ENCODE data around the gene CGNL1.

CGNL1 gene

GRCh38 chr15:57468486-57468885 is 92.2 kb downstream of the CGNL1 start:
- Histone ChIP-seq H3K79me1 (ENCODE audit: low read depth, low read length) (no peaks in the 10 kb centered on the region), H3K4me1 (ENCODE audit: control insufficient read depth in 2 of 2, insufficient read depth in 1 of 2, low read depth in 1 of 2, low read length in 2 of 2) (peaks cover 0 to 5% of the 10 kb centered on the region in 2 donors), H4K8ac (ENCODE audit: low read depth, low read length) (no peak overlapping the region), H2BK12ac (ENCODE audit: low read length) (no peak overlapping the region), H2BK5ac (ENCODE audit: low read length) (no peak overlapping the region), H3K27ac (replicated peaks; ENCODE audit: low read length) (no peak overlapping the region), H3K27me3 (ENCODE audit: control insufficient read depth in 3 of 3, insufficient read depth in 3 of 3, low read depth in 1 of 3, low read length in 3 of 3) (no peaks in the 10 kb centered on the region), H3K9ac (ENCODE audit: low read depth, low read length, poor library complexity) (no peak overlapping the region), H3K18ac (ENCODE audit: low read length) (no peak overlapping the region), H3K4me2 (ENCODE audit: insufficient read depth, low read length, poor library complexity, severe bottlenecking) (no peak overlapping the region), H3K9me3 (replicated peaks in 1 of 2; ENCODE audit: control insufficient read depth in 2 of 2, insufficient read depth in 1 of 2, low read depth in 1 of 2, low read length in 2 of 2) (peaks cover 0 to 2% of the 10 kb centered on the region in 2 donors), H3K4ac (ENCODE audit: low read length) (no peak overlapping the region), H2BK120ac (ENCODE audit: low read depth, low read length) (no peak overlapping the region), H3K14ac (ENCODE audit: low read length) (no peak overlapping the region), H2AFZ (ENCODE audit: low read length) (no peak overlapping the region), H2BK15ac (ENCODE audit: low read length) (no peak overlapping the region), H3K23ac (ENCODE audit: low read depth, low read length, poor library complexity) (no peak overlapping the region), H3K36me3 (replicated peaks in 1 of 2; ENCODE audit: control insufficient read depth in 2 of 2, insufficient read depth in 2 of 2, low read length in 2 of 2) (no peaks in the 10 kb centered on the region), H3K4me3 (ENCODE audit: low read length in 2 of 2) (no peak overlapping the region), H2AK5ac (ENCODE audit: low read depth, low read length) (no peak overlapping the region), H4K91ac (ENCODE audit: low read depth, low read length, poor library complexity) (no peak overlapping the region)
- no peak for DNase-seq (ENCODE audit: low spot score)
- no CpG with 5 or more reads among the region's 4 CpGs for WGBS, 2 donors (ENCODE audit: extremely low coverage in 2 of 2, insufficient read length in 2 of 2, insufficient replicate concordance in 1 of 2)

GRCh38 chr15:57470543-57470942 is 94.2 kb downstream of the CGNL1 start:
- no peak overlapping the region for H3K18ac ChIP-seq (ENCODE audit: low read length)
- no peak overlapping the region for H3K4me3 ChIP-seq (ENCODE audit: low read length in 2 of 2)
- H3K9me3 ChIP-seq (replicated peaks in 1 of 2; ENCODE audit: control insufficient read depth in 2 of 2, insufficient read depth in 1 of 2, low read depth in 1 of 2, low read length in 2 of 2): peaks cover 0 to 2% of the 10 kb centered on the region in 2 donors
- no peak overlapping the region for H3K23ac ChIP-seq (ENCODE audit: low read depth, low read length, poor library complexity)
- H2AK5ac ChIP-seq (ENCODE audit: low read depth, low read length): no peak overlapping the region
- no peak overlapping the region for H2BK15ac ChIP-seq (ENCODE audit: low read length)
- no peak overlapping the region for H2AFZ ChIP-seq (ENCODE audit: low read length)
- H3K79me1 ChIP-seq (ENCODE audit: low read depth, low read length): no peaks in the 10 kb centered on the region
- H4K91ac ChIP-seq (ENCODE audit: low read depth, low read length, poor library complexity): no peak overlapping the region
- no peak overlapping the region for H2BK5ac ChIP-seq (ENCODE audit: low read length)
- H3K4me2 ChIP-seq (ENCODE audit: insufficient read depth, low read length, poor library complexity, severe bottlenecking): no peak overlapping the region
- no peak overlapping the region for H4K8ac ChIP-seq (ENCODE audit: low read depth, low read length)
- no peak overlapping the region for H2BK12ac ChIP-seq (ENCODE audit: low read length)
- WGBS, 2 donors (ENCODE audit: extremely low coverage in 2 of 2, insufficient read length in 2 of 2, insufficient replicate concordance in 1 of 2): no CpG with 5 or more reads among the region's 3 CpGs
- H3K36me3 ChIP-seq (replicated peaks in 1 of 2; ENCODE audit: control insufficient read depth in 2 of 2, insufficient read depth in 2 of 2, low read length in 2 of 2): no peaks in the 10 kb centered on the region
- no peak for DNase-seq (ENCODE audit: low spot score)
- H3K27ac ChIP-seq (replicated peaks; ENCODE audit: low read length): no peak overlapping the region
- no peak overlapping the region for H3K14ac ChIP-seq (ENCODE audit: low read length)
- H3K9ac ChIP-seq (ENCODE audit: low read depth, low read length, poor library complexity): no peak overlapping the region
- no peak overlapping the region for H3K4ac ChIP-seq (ENCODE audit: low read length)
- peaks cover 0 to 6% of the 10 kb centered on the region in 2 donors for H3K4me1 ChIP-seq (ENCODE audit: control insufficient read depth in 2 of 2, insufficient read depth in 1 of 2, low read depth in 1 of 2, low read length in 2 of 2)
- no peaks in the 10 kb centered on the region for H3K27me3 ChIP-seq (ENCODE audit: control insufficient read depth in 3 of 3, insufficient read depth in 3 of 3, low read depth in 1 of 3, low read length in 3 of 3)
- H2BK120ac ChIP-seq (ENCODE audit: low read depth, low read length): no peak overlapping the region

- Histone ChIP-seq H4K8ac (ENCODE audit: low read depth, low read length) (no peak overlapping the region), H2BK12ac (ENCODE audit: low read length) (no peak overlapping the region), H3K23ac (ENCODE audit: low read depth, low read length, poor library complexity) (no peak overlapping the region), H2BK120ac (ENCODE audit: low read depth, low read length) (no peak overlapping the region), H3K14ac (ENCODE audit: low read length) (no peak overlapping the region), H3K36me3 (replicated peaks in 1 of 2; ENCODE audit: control insufficient read depth in 2 of 2, insufficient read depth in 2 of 2, low read length in 2 of 2) (no peaks in the 10 kb centered on the region), H2BK5ac (ENCODE audit: low read length) (no peak overlapping the region), H4K91ac (ENCODE audit: low read depth, low read length, poor library complexity) (no peak overlapping the region), H3K9me3 (replicated peaks in 1 of 2; ENCODE audit: control insufficient read depth in 2 of 2, insufficient read depth in 1 of 2, low read depth in 1 of 2, low read length in 2 of 2) (peaks cover 0 to 2% of the 10 kb centered on the region in 2 donors), H2AK5ac (ENCODE audit: low read depth, low read length) (no peak overlapping the region), H3K4me3 (ENCODE audit: low read length in 2 of 2) (no peak overlapping the region), H3K4me2 (ENCODE audit: insufficient read depth, low read length, poor library complexity, severe bottlenecking) (no peak overlapping the region), H3K9ac (ENCODE audit: low read depth, low read length, poor library complexity) (no peak overlapping the region), H3K4ac (ENCODE audit: low read length) (no peak overlapping the region), H3K27me3 (ENCODE audit: control insufficient read depth in 3 of 3, insufficient read depth in 3 of 3, low read depth in 1 of 3, low read length in 3 of 3) (no peaks in the 10 kb centered on the region), H2BK15ac (ENCODE audit: low read length) (no peak overlapping the region), H3K18ac (ENCODE audit: low read length) (no peak overlapping the region), H3K27ac (replicated peaks; ENCODE audit: low read length) (no peak overlapping the region), H3K79me1 (ENCODE audit: low read depth, low read length) (no peaks in the 10 kb centered on the region), H2AFZ (ENCODE audit: low read length) (no peak overlapping the region), H3K4me1 (ENCODE audit: control insufficient read depth in 2 of 2, insufficient read depth in 1 of 2, low read depth in 1 of 2, low read length in 2 of 2) (peaks cover 8 to 14% of the 10 kb centered on the region in 2 donors)
- no peak for DNase-seq (ENCODE audit: low spot score)
- no CpG with 5 or more reads among the region's 2 CpGs for WGBS, 2 donors (ENCODE audit: extremely low coverage in 2 of 2, insufficient read length in 2 of 2, insufficient replicate concordance in 1 of 2)
Observed at GRCh38 chr15:57472861-57473260, 96.6 kb downstream of the CGNL1 start.

DNA sequence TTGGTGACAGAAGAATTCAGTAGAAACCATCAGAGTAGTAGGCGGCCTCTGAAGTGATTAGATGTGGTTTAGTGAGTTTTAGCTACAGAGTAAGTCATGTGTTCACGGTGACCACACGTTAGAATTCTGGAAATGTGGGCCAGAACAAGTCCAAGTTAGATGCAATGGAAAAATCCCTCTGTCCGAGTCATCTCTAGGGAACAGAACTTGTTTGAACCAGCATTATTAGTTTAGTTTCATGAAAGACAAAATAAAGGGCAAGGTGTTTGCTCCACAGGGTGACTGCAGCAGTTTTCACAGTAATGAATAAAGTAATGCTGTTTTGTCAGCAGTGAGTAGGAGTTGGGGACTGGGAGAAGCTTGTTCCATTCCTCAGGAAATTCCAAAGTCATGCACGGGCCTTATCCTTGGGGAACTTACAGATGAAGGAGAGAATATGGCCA is 100.2 kb downstream of the CGNL1 start:
- H3K27ac ChIP-seq (replicated peaks; ENCODE audit: low read length): no peak overlapping the region
- no peak overlapping the region for H3K23ac ChIP-seq (ENCODE audit: low read depth, low read length, poor library complexity)
- H2BK120ac ChIP-seq (ENCODE audit: low read depth, low read length): no peak overlapping the region
- H3K9me3 ChIP-seq (replicated peaks in 1 of 2; ENCODE audit: control insufficient read depth in 2 of 2, insufficient read depth in 1 of 2, low read depth in 1 of 2, low read length in 2 of 2): peaks cover 0 to 3% of the 10 kb centered on the region in 2 donors
- no peak for DNase-seq (ENCODE audit: low spot score)
- no peak overlapping the region for H4K91ac ChIP-seq (ENCODE audit: low read depth, low read length, poor library complexity)
- H3K27me3 ChIP-seq (ENCODE audit: control insufficient read depth in 3 of 3, insufficient read depth in 3 of 3, low read depth in 1 of 3, low read length in 3 of 3): no peaks in the 10 kb centered on the region
- no peak overlapping the region for H3K4me3 ChIP-seq (ENCODE audit: low read length in 2 of 2)
- no peaks in the 10 kb centered on the region for H3K79me1 ChIP-seq (ENCODE audit: low read depth, low read length)
- no peak overlapping the region for H2AFZ ChIP-seq (ENCODE audit: low read length)
- H3K18ac ChIP-seq (ENCODE audit: low read length): no peak overlapping the region
- no peaks in the 10 kb centered on the region for H3K36me3 ChIP-seq (replicated peaks in 1 of 2; ENCODE audit: control insufficient read depth in 2 of 2, insufficient read depth in 2 of 2, low read length in 2 of 2)
- no peak overlapping the region for H3K14ac ChIP-seq (ENCODE audit: low read length)
- no peak overlapping the region for H2BK5ac ChIP-seq (ENCODE audit: low read length)
- WGBS, 2 donors (ENCODE audit: extremely low coverage in 2 of 2, insufficient read length in 2 of 2, insufficient replicate concordance in 1 of 2): no CpG with 5 or more reads among the region's 5 CpGs
- no peak overlapping the region for H3K9ac ChIP-seq (ENCODE audit: low read depth, low read length, poor library complexity)
- no peak overlapping the region for H3K4ac ChIP-seq (ENCODE audit: low read length)
- H2BK15ac ChIP-seq (ENCODE audit: low read length): no peak overlapping the region
- no peak overlapping the region for H2BK12ac ChIP-seq (ENCODE audit: low read length)
- peaks cover 10 to 21% of the 10 kb centered on the region in 2 donors for H3K4me1 ChIP-seq (ENCODE audit: control insufficient read depth in 2 of 2, insufficient read depth in 1 of 2, low read depth in 1 of 2, low read length in 2 of 2)
- H4K8ac ChIP-seq (ENCODE audit: low read depth, low read length): no peak overlapping the region
- H3K4me2 ChIP-seq (ENCODE audit: insufficient read depth, low read length, poor library complexity, severe bottlenecking): no peak overlapping the region
- no peak overlapping the region for H2AK5ac ChIP-seq (ENCODE audit: low read depth, low read length)
